RWPE1 (cell line): ENCODE measurements around the gene SLC38A8.

Experiments used
- CTCF ChIA-PET: fragments of 350-600 bp; sonication (Branson Sonifier 250); formaldehyde crosslinking; extraction: SDS; loops from one replicate; lab custom pipeline; 2021; lab: Yijun Ruan, JAX
- POLR2A ChIA-PET: fragments of 400-600 bp; formaldehyde crosslinking; extraction: SDS; loops from one replicate; lab custom pipeline; 2020; ENCODE audit warnings: antibody characterized with exemption; ENCODE audit not compliant: low non-redundant PET; lab: Yijun Ruan, JAX
- DNase-seq: peaks from one replicate; pipeline ENCODE4 v3.0.0; 2012; ENCODE audit warnings: low spot score
- H3K27ac ChIP-seq: fragments of 450-650 bp; 2 replicates; pipeline ENCODE4 v1.5.1; 2017
- CTCF ChIP-seq: fragments of 450-650 bp; conservative IDR thresholded peaks from 2 replicates; pipeline ENCODE4 v1.5.1; 2017; ENCODE audit warnings: low read depth, mild to moderate bottlenecking

SLC38A8 gene

GRCh38 chr16:84086341-84086740 lies 43.7 kb upstream of the SLC38A8 start:
- ChIA-PET CTCF (interaction anchor here (0.6 kb wide), 1 partner anchor 89 kb away, joined by 5 read pairs; no protein-coding TSS in a partner anchor), POLR2A (no interaction called here)
- TF ChIP-seq CTCF: no peak
- no peak for DNase-seq
- H3K27ac ChIP-seq: no peak overlapping the region

- no peak overlapping the region for H3K27ac ChIP-seq
- no peak for DNase-seq
- ChIA-PET CTCF (interaction anchor here (1.6 to 1.9 kb wide), 2 partner anchors 20 to 101 kb away, joined by 8 read pairs; partner anchors contain the start of gene TAF1C), POLR2A (no interaction called here)
- TF ChIP-seq CTCF: no peak
Measured at GRCh38 chr16:84085773-84086172, 43.2 kb upstream of the SLC38A8 start.

GRCh38 chr16:84085271-84085667 lies 42.7 kb upstream of the SLC38A8 start:
- H3K27ac ChIP-seq: peak overlapping the region; percentile 17; the same call in 1 of the 2 replicates
- TF ChIP-seq CTCF: no peak
- ChIA-PET CTCF (interaction anchor here (0.7 to 1.9 kb wide), 10 partner anchors 11 to 153 kb away, joined by 3 to 8 read pairs (median 5); partner anchors contain the start of gene TAF1C), POLR2A (no interaction called here)
- no peak for DNase-seq

- CTCF ChIA-PET: interaction anchor here (0.6 to 1.9 kb wide), 14 partner anchors 11 to 273 kb away, joined by 3 to 8 read pairs (median 4); partner anchors contain the start of gene TAF1C
- POLR2A ChIA-PET: no interaction called here
- peak; percentile 79 for DNase-seq
- TF ChIP-seq CTCF: peak; percentile 83
- peak overlapping the region; percentile 17; the same call in 1 of the 2 replicates for H3K27ac ChIP-seq
Measured at GRCh38 chr16:84084570-84085270, 42.1 kb upstream of the SLC38A8 start.

GRCh38 chr16:84082835-84083569 lies 40.4 kb upstream of the SLC38A8 start:
- TF ChIP-seq CTCF: no peak
- no peak for DNase-seq
- no peak overlapping the region for H3K27ac ChIP-seq
- CTCF ChIA-PET: interaction anchor here (0.7 to 1.4 kb wide), 2 partner anchors 104 to 109 kb away, joined by 3 to 4 read pairs; partner anchors contain the start of gene TAF1C
- POLR2A ChIA-PET: interaction anchor here (0.6 kb wide), 1 partner anchor 158 kb away, joined by 5 read pairs; no protein-coding TSS in a partner anchor

- POLR2A ChIA-PET: no interaction called here
- CTCF ChIA-PET: no interaction called here
- no peak for TF ChIP-seq CTCF
- H3K27ac ChIP-seq: no peak overlapping the region
- DNase-seq: no peak
Measured at GRCh38 chr16:84082110-84082509, 39.5 kb upstream of the SLC38A8 start.
